ENCODE measurements around the gene PARPBP. TPM values are rescaled to one million over a fixed set of nuclear protein-coding genes. Genes with fewer than 3 reads are reported as not detected.
A peak's percentile ranks its signal among the peaks of the same experiment; 100 is the strongest.

The PARPBP gene
- total RNA-seq, 1 experiment from 2014 or later = 15.1 TPM

DNA sequence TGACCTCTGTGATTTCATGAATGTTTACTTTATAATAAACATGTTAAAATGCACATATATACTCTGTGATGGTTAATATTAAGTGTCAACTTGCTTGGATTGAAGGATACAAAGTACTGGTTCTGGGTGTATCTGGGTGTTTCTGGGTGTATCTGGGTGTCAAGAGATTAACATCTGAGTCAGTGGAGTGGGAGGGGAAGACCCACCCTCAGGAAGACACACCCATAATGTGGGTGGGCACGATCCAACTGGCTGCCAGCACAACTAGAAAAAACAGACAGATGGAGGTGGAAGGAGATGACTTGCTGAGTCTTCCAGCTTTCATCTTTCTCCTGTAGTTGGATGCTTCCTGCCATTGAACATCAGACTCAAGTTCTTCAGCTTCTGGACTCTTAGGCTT lies 12.0 kb upstream of the PARPBP start:
- intact Hi-C loops (cut with micrococcal nuclease) = no loop called here
- BruUV-seq (replicated peaks) = no TSS peak
- ChIA-PET POLR2A (interaction anchor here (0.6 to 1.0 kb wide), 2 partner anchors 47 to 520 kb away, joined by 3 read pairs; no protein-coding TSS in a partner anchor), CTCF (interaction anchor here (1.4 kb wide), 1 partner anchor 10 kb away, joined by 4 read pairs; no protein-coding TSS in a partner anchor)
- Mint-ChIP-seq H3K9me3 (ENCODE audit: unreplicated experiment) (peaks cover 7% of the 10 kb centered on the region), H3K36me3 (ENCODE audit: insufficient read depth, unreplicated experiment) (peaks cover 75% of the 10 kb centered on the region), H3K27ac (ENCODE audit: low read depth, unreplicated experiment) (peak overlapping the region; percentile 51), H3K4me1 (ENCODE audit: insufficient read depth, unreplicated experiment) (no peaks in the 10 kb centered on the region), H3K27me3 (ENCODE audit: insufficient read depth, unreplicated experiment) (no peaks in the 10 kb centered on the region), H3K4me3 (ENCODE audit: unreplicated experiment) (no peak overlapping the region)
- TF ChIP-seq, protein P1, sequence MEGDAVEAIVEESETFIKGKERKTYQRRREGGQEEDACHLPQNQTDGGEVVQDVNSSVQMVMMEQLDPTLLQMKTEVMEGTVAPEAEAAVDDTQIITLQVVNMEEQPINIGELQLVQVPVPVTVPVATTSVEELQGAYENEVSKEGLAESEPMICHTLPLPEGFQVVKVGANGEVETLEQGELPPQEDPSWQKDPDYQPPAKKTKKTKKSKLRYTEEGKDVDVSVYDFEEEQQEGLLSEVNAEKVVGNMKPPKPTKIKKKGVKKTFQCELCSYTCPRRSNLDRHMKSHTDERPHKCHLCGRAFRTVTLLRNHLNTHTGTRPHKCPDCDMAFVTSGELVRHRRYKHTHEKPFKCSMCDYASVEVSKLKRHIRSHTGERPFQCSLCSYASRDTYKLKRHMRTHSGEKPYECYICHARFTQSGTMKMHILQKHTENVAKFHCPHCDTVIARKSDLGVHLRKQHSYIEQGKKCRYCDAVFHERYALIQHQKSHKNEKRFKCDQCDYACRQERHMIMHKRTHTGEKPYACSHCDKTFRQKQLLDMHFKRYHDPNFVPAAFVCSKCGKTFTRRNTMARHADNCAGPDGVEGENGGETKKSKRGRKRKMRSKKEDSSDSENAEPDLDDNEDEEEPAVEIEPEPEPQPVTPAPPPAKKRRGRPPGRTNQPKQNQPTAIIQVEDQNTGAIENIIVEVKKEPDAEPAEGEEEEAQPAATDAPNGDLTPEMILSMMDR (IDR thresholded peaks at IDR 0.05; ENCODE audit: unreplicated experiment) = no peak
- no peak for DNase-seq (ENCODE audit: unreplicated experiment)

DNA sequence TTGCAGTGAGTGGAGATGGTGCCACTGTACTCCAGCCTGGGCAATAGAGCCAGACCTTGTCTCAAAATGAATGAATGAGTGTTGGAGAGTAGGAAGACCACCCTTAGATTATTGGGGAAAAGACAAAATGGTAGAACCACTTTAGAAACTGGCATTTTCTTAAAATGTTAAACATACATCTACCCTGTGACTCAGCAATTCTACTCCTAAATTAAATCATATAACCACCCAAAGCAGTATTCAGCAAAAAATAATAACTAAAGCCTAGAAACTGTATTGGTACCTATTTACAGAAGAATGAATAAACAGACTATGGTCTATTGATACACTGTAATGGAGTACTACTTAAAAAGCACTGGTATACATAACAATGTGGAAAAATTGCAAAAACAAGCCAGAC lies 9.2 kb upstream of the PARPBP start:
- POLR2A ChIA-PET = no interaction called here
- intact Hi-C loops (cut with micrococcal nuclease) = no loop called here
- BruUV-seq (replicated peaks) = no TSS peak
- no peak overlapping the region for H3K27ac Mint-ChIP-seq (ENCODE audit: low read depth, unreplicated experiment)
- H3K9me3 Mint-ChIP-seq (ENCODE audit: unreplicated experiment) = peaks cover 7% of the 10 kb centered on the region
- peaks cover 5% of the 10 kb centered on the region for H3K4me1 Mint-ChIP-seq (ENCODE audit: insufficient read depth, unreplicated experiment)
- peaks cover 53% of the 10 kb centered on the region for H3K36me3 Mint-ChIP-seq (ENCODE audit: insufficient read depth, unreplicated experiment)
- TF ChIP-seq, protein P1 (IDR thresholded peaks at IDR 0.05; ENCODE audit: unreplicated experiment) = no peak
- H3K27me3 Mint-ChIP-seq (ENCODE audit: insufficient read depth, unreplicated experiment) = no peaks in the 10 kb centered on the region
- DNase-seq (ENCODE audit: unreplicated experiment) = no peak
- H3K4me3 Mint-ChIP-seq (ENCODE audit: unreplicated experiment) = no peak overlapping the region
- CTCF ChIA-PET = interaction anchor here (0.6 to 0.9 kb wide), 2 partner anchors 16 to 373 kb away, joined by 3 read pairs; no protein-coding TSS in a partner anchor

DNA sequence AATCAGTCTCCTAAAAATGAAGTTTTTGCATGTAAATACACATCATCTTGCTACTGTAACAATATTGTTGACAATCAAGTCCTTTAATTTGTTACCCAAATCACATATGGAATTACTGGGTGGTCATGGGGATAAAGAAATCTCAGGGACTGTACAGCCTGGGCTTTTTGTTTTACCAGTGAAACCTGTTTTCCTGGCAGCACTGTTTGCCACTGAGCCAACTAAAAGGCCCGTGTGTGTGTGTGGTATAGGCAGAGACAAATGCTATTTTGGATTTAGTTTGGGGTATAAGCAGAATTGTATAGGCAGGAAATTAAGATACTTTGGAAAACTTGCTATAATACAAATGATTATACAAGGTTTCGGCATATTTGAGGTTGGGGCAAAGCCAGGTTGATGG lies 5.8 kb upstream of the PARPBP start:
- H3K9me3 Mint-ChIP-seq (ENCODE audit: unreplicated experiment) = no peaks in the 10 kb centered on the region
- H3K36me3 Mint-ChIP-seq (ENCODE audit: insufficient read depth, unreplicated experiment) = peaks cover 41% of the 10 kb centered on the region
- no peak overlapping the region for H3K4me3 Mint-ChIP-seq (ENCODE audit: unreplicated experiment)
- CTCF ChIA-PET = no interaction called here
- intact Hi-C loops (cut with micrococcal nuclease) = no loop called here
- H3K27me3 Mint-ChIP-seq (ENCODE audit: insufficient read depth, unreplicated experiment) = no peaks in the 10 kb centered on the region
- H3K4me1 Mint-ChIP-seq (ENCODE audit: insufficient read depth, unreplicated experiment) = peaks cover 5% of the 10 kb centered on the region
- BruUV-seq (replicated peaks) = no TSS peak
- POLR2A ChIA-PET = no interaction called here
- no peak for DNase-seq (ENCODE audit: unreplicated experiment)
- TF ChIP-seq, protein P1 (IDR thresholded peaks at IDR 0.05; ENCODE audit: unreplicated experiment) = no peak
- H3K27ac Mint-ChIP-seq (ENCODE audit: low read depth, unreplicated experiment) = no peak overlapping the region

DNA sequence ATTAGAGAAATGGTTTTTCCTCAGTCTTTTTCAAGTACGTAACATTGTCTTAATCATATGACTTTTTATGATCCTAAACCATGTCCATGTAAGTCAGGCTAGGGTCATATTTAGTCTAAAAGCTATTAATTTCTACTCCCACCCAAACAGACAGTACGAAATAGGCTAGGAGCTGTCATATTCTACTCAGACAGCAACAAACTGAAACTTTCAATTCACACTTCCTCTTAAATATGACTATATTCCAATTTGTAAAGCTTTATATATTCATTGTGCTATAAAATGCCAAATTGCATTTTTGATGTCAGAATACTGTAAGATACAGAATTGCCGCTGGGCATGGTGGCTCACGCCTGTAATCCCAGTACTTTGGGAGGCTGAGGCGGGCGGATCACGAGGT lies 3.6 kb upstream of the PARPBP start:
- ChIA-PET CTCF (interaction anchor here (0.6 to 1.2 kb wide), 4 partner anchors 36 to 368 kb away, joined by 3 to 4 read pairs (median 4); partner anchors contain the start of gene WASHC3), POLR2A (no interaction called here)

More for the DNA sequence above, 3.6 kb upstream of the PARPBP start:
- Mint-ChIP-seq H3K4me1 (ENCODE audit: insufficient read depth, unreplicated experiment) (peaks cover 11% of the 10 kb centered on the region), H3K27me3 (ENCODE audit: insufficient read depth, unreplicated experiment) (no peaks in the 10 kb centered on the region), H3K4me3 (ENCODE audit: unreplicated experiment) (no peak overlapping the region), H3K9me3 (ENCODE audit: unreplicated experiment) (no peaks in the 10 kb centered on the region), H3K36me3 (ENCODE audit: insufficient read depth, unreplicated experiment) (peaks cover 23% of the 10 kb centered on the region), H3K27ac (ENCODE audit: low read depth, unreplicated experiment) (no peak overlapping the region)
- BruUV-seq (replicated peaks) = no TSS peak
- no peak for DNase-seq (ENCODE audit: unreplicated experiment)
- intact Hi-C loops (cut with micrococcal nuclease) = no loop called here
- TF ChIP-seq, protein P1 (IDR thresholded peaks at IDR 0.05; ENCODE audit: unreplicated experiment) = no peak

Measured in MCF 10A (cell line).